SK-MEL-5 (cell line): Measurements from ENCODE around the gene MYLK. TPM values are rescaled to one million over a fixed set of nuclear protein-coding genes. Genes with fewer than 3 reads are reported as not detected.

Experiments
- DNase-seq: peaks from one replicate; pipeline ENCODE4 v3.0.0-alpha.2; 2016; ENCODE audit warnings: low read depth, low spot score
- in situ Hi-C: cut with HindIII; loops from 2 replicates; pipeline ENCODE4 v1.10.0; 2016; ENCODE audit warnings: low sequenced_read_pairs, high pct_unique_total_duplicates, low pct_unique_long_range_greater_than_20kb
- total RNA-seq: library from RNA; depleted of rRNA; stranded (reverse); fragments of >200 nt; shearing (Covaris generic); gene quantifications from 2 replicates; pipeline ENCODE4 v1.2.3, GENCODE V29; 2014

MYLK gene
- total RNA-seq, 1 experiment from 2014 or later: 23.7 TPM

- DNase-seq: no peak
Measured at GRCh38 chr3:123687286-123687685, 196.8 kb downstream of the MYLK start.

GRCh38 chr3:123686251-123686650, 197.9 kb downstream of the MYLK start:
- in situ Hi-C loops: no loop called here
- DNase-seq: no peak

More at GRCh38 chr3:123687286-123687685, 196.8 kb downstream of the MYLK start:
- in situ Hi-C loops: no loop called here

- in situ Hi-C loops: no loop called here
- DNase-seq: no peak
Measured at GRCh38 chr3:123685780-123686179, 198.4 kb downstream of the MYLK start.

GRCh38 chr3:123684636-123685035, 199.5 kb downstream of the MYLK start:
- no peak for DNase-seq
- in situ Hi-C loops: no loop called here

- in situ Hi-C loops: no loop called here
- no peak for DNase-seq
Measured at GRCh38 chr3:123684209-123684608, 199.9 kb downstream of the MYLK start.

- DNase-seq: no peak
- in situ Hi-C loops: no loop called here
Measured at GRCh38 chr3:123683505-123684154, 200.5 kb downstream of the MYLK start.

- no peak for DNase-seq
- in situ Hi-C loops: no loop called here
Measured at GRCh38 chr3:123682781-123683504, 201.2 kb downstream of the MYLK start.

GRCh38 chr3:123682302-123682701, 201.8 kb downstream of the MYLK start:
- in situ Hi-C loops: no loop called here
- no peak for DNase-seq

GRCh38 chr3:123679712-123680386, 204.3 kb downstream of the MYLK start:
- DNase-seq: no peak
- in situ Hi-C loops: no loop called here

- in situ Hi-C loops: no loop called here
Measured at GRCh38 chr3:123678108-123678511, 206.0 kb downstream of the MYLK start.

GRCh38 chr3:123672429-123673146, 211.5 kb downstream of the MYLK start:
- no peak for DNase-seq
- in situ Hi-C loops: no loop called here

More at GRCh38 chr3:123678108-123678511, 206.0 kb downstream of the MYLK start:
- DNase-seq: no peak

GRCh38 chr3:123670743-123671142, 213.4 kb downstream of the MYLK start:
- DNase-seq: no peak
- in situ Hi-C loops: no loop called here

- in situ Hi-C loops: no loop called here
- DNase-seq: no peak
Measured at GRCh38 chr3:123668906-123669305, 215.2 kb downstream of the MYLK start.

GRCh38 chr3:123667784-123668183, 216.3 kb downstream of the MYLK start:
- in situ Hi-C loops: no loop called here
- DNase-seq: no peak

- DNase-seq: no peak
- in situ Hi-C loops: no loop called here
Measured at GRCh38 chr3:123664753-123665152, 219.4 kb downstream of the MYLK start.

- in situ Hi-C loops: no loop called here
- DNase-seq: no peak
Measured at GRCh38 chr3:123663977-123664376, 220.2 kb downstream of the MYLK start.

- in situ Hi-C loops: no loop called here
- no peak for DNase-seq
Measured at GRCh38 chr3:123661973-123662372, 222.2 kb downstream of the MYLK start.

GRCh38 chr3:123660900-123661299, 223.2 kb downstream of the MYLK start:
- no peak for DNase-seq
- in situ Hi-C loops: no loop called here
